Neural crest cell (in vitro differentiated cells): ENCODE data around the gene DUT. TPM values are rescaled to one million over a fixed set of nuclear protein-coding genes. Genes with fewer than 3 reads are reported as not detected.

ENCODE experiments used
- DNase-seq: peaks from one replicate; pipeline ENCODE4 v3.0.0; 2021; ENCODE audit warnings: low read depth, mixed read lengths, low spot score
- H3K27ac Mint-ChIP-seq: one replicate; pipeline ENCODE4 v1.8.0; 2021; ENCODE audit warnings: mild to moderate bottlenecking, mixed read lengths; ENCODE audit not compliant: unreplicated experiment
- H3K27me3 Mint-ChIP-seq: 2 replicates; pipeline ENCODE4 v1.8.0; 2021; ENCODE audit warnings: low read depth, mild to moderate bottlenecking, mixed read lengths
- H3K36me3 Mint-ChIP-seq: 2 replicates; pipeline ENCODE4 v1.8.0; 2021; ENCODE audit warnings: low read depth, mild to moderate bottlenecking, mixed read lengths
- H3K4me1 Mint-ChIP-seq: 2 replicates; pipeline ENCODE4 v1.8.0; 2021; ENCODE audit warnings: mixed read lengths
- H3K4me3 Mint-ChIP-seq: one replicate; pipeline ENCODE4 v1.8.0; 2021; ENCODE audit warnings: mild to moderate bottlenecking, mixed read lengths
- H3K9me3 Mint-ChIP-seq: 2 replicates; pipeline ENCODE4 v1.8.0; 2021; ENCODE audit warnings: mixed read lengths
- total RNA-seq: library from RNA; stranded (reverse); gene quantifications from 2 replicates; pipeline ENCODE4 v1.2.1, GENCODE V29; 2021
- TF ChIP-seq, protein P1 (sequence below): fragments of 200-600 bp; sonication (generic); conservative IDR thresholded peaks from 2 replicates; pipeline ENCODE4 v1.5.0; 2021; ENCODE audit warnings: antibody characterized with exemption, mild to moderate bottlenecking

DUT gene
- total RNA-seq, 1 donor from 2014 or later, result 137 TPM

DNA sequence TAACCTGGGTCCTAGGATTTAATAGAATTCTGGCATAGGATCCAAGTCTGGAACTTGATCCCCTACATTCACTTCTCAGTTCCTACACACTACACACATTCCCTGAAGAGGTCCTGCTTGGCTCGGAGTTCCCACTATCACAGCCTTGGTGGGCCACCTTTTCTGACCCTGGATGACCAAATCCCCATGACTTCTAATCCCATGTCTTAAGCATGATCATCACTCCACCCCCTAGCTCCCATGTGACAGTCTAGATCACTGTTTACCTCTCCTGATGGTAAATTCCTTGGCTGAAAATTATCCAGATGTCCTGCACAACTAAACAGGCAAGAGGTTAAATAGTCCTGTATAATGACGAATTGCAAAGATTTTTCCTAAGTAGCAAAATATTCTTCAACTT is 40.3 kb downstream of the DUT start:
- Mint-ChIP-seq H3K27ac (no peak overlapping the region), H3K27me3 (peaks cover 6% of the 10 kb centered on the region), H3K36me3 (no peaks in the 10 kb centered on the region), H3K4me3 (no peak overlapping the region), H3K9me3 (peaks cover 8% of the 10 kb centered on the region), H3K4me1 (no peaks in the 10 kb centered on the region)
- no peak for DNase-seq
- TF ChIP-seq, protein P1, sequence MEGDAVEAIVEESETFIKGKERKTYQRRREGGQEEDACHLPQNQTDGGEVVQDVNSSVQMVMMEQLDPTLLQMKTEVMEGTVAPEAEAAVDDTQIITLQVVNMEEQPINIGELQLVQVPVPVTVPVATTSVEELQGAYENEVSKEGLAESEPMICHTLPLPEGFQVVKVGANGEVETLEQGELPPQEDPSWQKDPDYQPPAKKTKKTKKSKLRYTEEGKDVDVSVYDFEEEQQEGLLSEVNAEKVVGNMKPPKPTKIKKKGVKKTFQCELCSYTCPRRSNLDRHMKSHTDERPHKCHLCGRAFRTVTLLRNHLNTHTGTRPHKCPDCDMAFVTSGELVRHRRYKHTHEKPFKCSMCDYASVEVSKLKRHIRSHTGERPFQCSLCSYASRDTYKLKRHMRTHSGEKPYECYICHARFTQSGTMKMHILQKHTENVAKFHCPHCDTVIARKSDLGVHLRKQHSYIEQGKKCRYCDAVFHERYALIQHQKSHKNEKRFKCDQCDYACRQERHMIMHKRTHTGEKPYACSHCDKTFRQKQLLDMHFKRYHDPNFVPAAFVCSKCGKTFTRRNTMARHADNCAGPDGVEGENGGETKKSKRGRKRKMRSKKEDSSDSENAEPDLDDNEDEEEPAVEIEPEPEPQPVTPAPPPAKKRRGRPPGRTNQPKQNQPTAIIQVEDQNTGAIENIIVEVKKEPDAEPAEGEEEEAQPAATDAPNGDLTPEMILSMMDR, result no peak

DNA sequence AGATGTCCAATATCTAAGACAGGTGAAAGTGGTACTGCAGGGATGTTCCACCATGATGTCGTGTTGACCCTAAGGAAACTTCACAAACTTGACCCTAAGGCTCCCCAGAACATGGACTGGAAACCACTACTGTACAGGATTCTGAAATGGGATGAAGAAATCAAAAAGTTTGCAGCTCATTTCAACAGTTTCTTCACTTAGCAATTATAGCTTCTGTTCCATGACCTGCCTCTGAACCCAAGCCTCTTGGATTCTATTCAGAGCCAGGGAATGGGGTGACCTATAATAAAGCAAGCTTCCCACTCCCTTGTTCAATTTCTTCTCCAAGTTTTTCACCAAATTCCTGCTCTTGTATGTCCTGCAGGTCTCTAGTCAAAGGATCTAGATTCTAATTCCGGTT is 40.7 kb downstream of the DUT start:
- H3K9me3 Mint-ChIP-seq, result peaks cover 8% of the 10 kb centered on the region
- no peak overlapping the region for H3K4me3 Mint-ChIP-seq
- no peak for DNase-seq
- TF ChIP-seq, protein P1, result no peak
- H3K27me3 Mint-ChIP-seq, result peaks cover 6% of the 10 kb centered on the region
- no peaks in the 10 kb centered on the region for H3K36me3 Mint-ChIP-seq
- no peak overlapping the region for H3K27ac Mint-ChIP-seq
- no peaks in the 10 kb centered on the region for H3K4me1 Mint-ChIP-seq

DNA sequence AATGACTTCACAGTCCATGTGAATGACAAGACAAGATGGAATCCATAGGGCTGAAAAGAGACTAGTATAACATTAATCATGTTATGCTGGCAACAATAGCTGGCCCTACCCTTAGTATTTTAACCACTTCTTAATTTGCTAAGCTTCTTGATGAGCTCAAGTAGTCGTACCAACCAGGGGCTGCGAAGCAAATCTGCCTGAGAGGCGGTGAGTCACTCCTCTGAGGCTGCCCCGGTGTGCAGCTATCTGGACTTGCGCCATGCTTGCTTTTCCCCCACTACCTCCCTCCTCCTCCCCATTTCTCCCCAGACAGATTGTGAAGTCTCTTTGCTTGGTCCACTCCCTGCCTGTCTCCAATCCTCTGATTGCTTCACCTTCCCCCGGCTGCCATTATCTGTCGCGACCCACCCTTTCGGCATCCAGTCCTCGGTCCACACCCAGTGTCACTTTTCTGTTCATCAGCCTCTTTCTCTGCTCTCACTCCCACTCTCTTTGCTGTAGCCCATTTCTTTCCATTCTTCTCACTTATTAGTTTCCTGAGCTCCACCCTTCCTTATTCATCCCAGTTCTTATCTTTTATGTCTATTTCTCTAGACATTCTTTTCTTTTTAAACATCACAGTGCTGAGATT is 42.7 kb downstream of the DUT start:
- no peak overlapping the region for H3K27ac Mint-ChIP-seq

DNA sequence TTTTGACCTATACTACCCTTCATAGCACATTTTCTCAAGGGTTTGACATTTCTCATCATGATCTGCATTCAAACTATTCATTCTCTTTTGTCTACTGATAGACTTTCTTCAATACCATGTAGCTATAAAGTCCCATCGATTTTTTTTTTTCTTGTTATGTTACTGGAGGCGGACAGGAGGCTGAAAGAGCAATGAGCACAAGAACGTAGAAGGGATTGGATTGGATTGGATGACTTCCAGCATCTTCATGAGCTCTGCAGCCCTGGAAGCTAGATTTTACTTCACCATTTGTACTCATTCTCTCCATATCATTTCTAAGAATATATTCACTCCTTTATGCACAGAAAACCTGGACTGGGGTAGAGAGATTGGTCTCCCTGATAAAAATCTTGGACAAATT is 43.2 kb downstream of the DUT start:
- Mint-ChIP-seq H3K4me3 (no peak overlapping the region), H3K27ac (no peak overlapping the region), H3K4me1 (no peaks in the 10 kb centered on the region), H3K27me3 (peaks cover 6% of the 10 kb centered on the region), H3K36me3 (peaks cover 3% of the 10 kb centered on the region), H3K9me3 (peaks cover 13% of the 10 kb centered on the region)
- TF ChIP-seq, protein P1, result no peak
- DNase-seq, result no peak

More for the DNA sequence above, 42.7 kb downstream of the DUT start:
- Mint-ChIP-seq H3K27me3 (peaks cover 6% of the 10 kb centered on the region), H3K4me1 (no peaks in the 10 kb centered on the region), H3K36me3 (peaks cover 3% of the 10 kb centered on the region), H3K9me3 (peaks cover 13% of the 10 kb centered on the region), H3K4me3 (no peak overlapping the region)
- no peak for DNase-seq
- TF ChIP-seq, protein P1, result no peak

DNA sequence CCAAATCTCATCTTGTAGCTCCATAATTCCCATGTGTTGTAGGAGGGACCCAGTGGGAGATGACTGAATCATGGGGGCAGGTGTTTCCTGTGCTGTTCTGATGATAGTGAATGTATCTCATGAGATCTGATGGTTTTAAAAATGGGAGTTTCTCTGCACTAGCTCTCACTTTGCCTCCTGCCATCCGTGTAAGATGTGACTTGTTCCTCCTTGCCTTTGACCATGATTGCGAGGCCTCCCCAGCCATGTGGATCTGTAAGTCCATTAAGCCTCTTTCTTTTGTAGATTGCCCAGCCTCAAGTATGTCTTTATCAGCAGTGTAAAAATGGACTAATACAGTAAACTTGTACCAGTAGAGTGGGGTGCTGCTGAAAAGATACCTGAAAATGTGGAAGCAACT is 44.5 kb downstream of the DUT start:
- peaks cover 3% of the 10 kb centered on the region for H3K36me3 Mint-ChIP-seq
- H3K4me1 Mint-ChIP-seq, result no peaks in the 10 kb centered on the region
- H3K4me3 Mint-ChIP-seq, result no peak overlapping the region
- H3K27ac Mint-ChIP-seq, result no peak overlapping the region
- TF ChIP-seq, protein P1, result no peak
- H3K27me3 Mint-ChIP-seq, result peaks cover 6% of the 10 kb centered on the region
- H3K9me3 Mint-ChIP-seq, result peaks cover 13% of the 10 kb centered on the region
- no peak for DNase-seq
